K562 (cell line): ENCODE data around the gene SLC1A4. TPM values are rescaled to one million over a fixed set of nuclear protein-coding genes. Genes with fewer than 3 reads are reported as not detected.

Experiments
- DDX20 ChIP-seq: fragments of 450-650 bp; IDR thresholded peaks from 2 replicates; pipeline ENCODE4 v1.6.1; 2016; ENCODE audit warnings: missing genetic modification characterization, low read depth, mild to moderate bottlenecking, missing compliant biosample characterization, moderate library complexity
- DMBX1 ChIP-seq: fragments of 250-450 bp; sonication (Bioruptor Pico); IDR thresholded peaks from 2 replicates; pipeline ENCODE4 v1.8.0; 2022; ENCODE audit warnings: inconsistent platforms, mild to moderate bottlenecking, moderate library complexity, borderline replicate concordance
- EHMT2 ChIP-seq: fragments of 450-650 bp; IDR thresholded peaks from 2 replicates; pipeline ENCODE4 v1.6.1; 2018; ENCODE audit warnings: antibody characterized with exemption
- ELF1 ChIP-seq: fragments of 200-800 bp; sonication (Bioruptor generic); IDR thresholded peaks from 2 replicates; pipeline ENCODE4 v1.6.1; 2016; ENCODE audit warnings: missing genetic modification characterization, missing compliant biosample characterization
- EP400 ChIP-seq: fragments of 450-650 bp; IDR thresholded peaks from 2 replicates; pipeline ENCODE4 v1.6.1; 2017; ENCODE audit warnings: antibody characterized with exemption, mild to moderate bottlenecking, moderate library complexity
- ESRRA ChIP-seq: fragments of 450-650 bp; IDR thresholded peaks from 2 replicates; pipeline ENCODE4 v1.6.1; 2014; ENCODE audit warnings: low read depth, mild to moderate bottlenecking, moderate library complexity, borderline replicate concordance
- NR2C1 ChIP-seq, 2 experiments: fragments of 450-650 bp; IDR thresholded peaks; 2 replicates each; pipeline ENCODE4 v1.6.1; 2017; ENCODE audit warnings: mild to moderate bottlenecking in 2 of 2, antibody characterized with exemption in 1 of 2, inconsistent platforms in 1 of 2, missing compliant biosample characterization in 1 of 2, missing genetic modification characterization in 1 of 2
- ZNF584 ChIP-seq: fragments of 200-800 bp; sonication (Bioruptor generic); IDR thresholded peaks from 2 replicates; pipeline ENCODE4 v1.6.1; 2016; ENCODE audit warnings: low read depth, mild to moderate bottlenecking, missing genetic modification characterization, missing compliant biosample characterization
- ZNF764 ChIP-seq: fragments of 250-450 bp; sonication (Bioruptor Pico); IDR thresholded peaks from 2 replicates; pipeline ENCODE4 v1.4.0; 2020; ENCODE audit warnings: low read depth, mild to moderate bottlenecking, moderate library complexity
- polyA plus RNA-seq, 8 experiments: library from polyadenylated mRNA; depleted of rRNA in 4 of 8; stranded (reverse) in 5 of 8; unstranded in 3 of 8; fragments of >200 nt; fragmentation: Nextera tagmentation in 2 of 8; fragmentation: Illumina TruSeq in 1 of 8; extraction: Ambion mirVana in 2 of 8; extraction: Trizol in 1 of 8; gene quantifications; 2 replicates each; pipeline versions ENCODE4 v1.2.1 to v1.2.3, GENCODE V29; 2011 to 2014; ENCODE audit warnings: inconsistent platforms in 1 of 8, missing spikeins in 1 of 8
- total RNA-seq, 7 experiments: library from RNA; depleted of rRNA in 6 of 7; stranded (reverse); fragments of >200 nt in 6 of 7; fragmentation: Illumina TruSeq in 2 of 7; extraction: Trizol in 2 of 7; gene quantifications; 2 replicates each; pipeline versions ENCODE4 v1.2.1 to v1.2.3, GENCODE V29; 2011 to 2021; ENCODE audit warnings: low replicate concordance in 1 of 7
- TF ChIP-seq, protein P1 (sequence below), 2 experiments: IDR thresholded peaks; 2 replicates each; pipeline ENCODE4 v1.6.1; 2012; ENCODE audit warnings: improper control_type of control experiment in 2 of 2, low read depth in 2 of 2, low read length in 2 of 2, borderline replicate concordance in 1 of 2
- TF ChIP-seq, protein P2 (sequence below): fragments of 250-450 bp; sonication (Bioruptor Pico); IDR thresholded peaks from 2 replicates; pipeline ENCODE4 v1.4.0; 2020

SLC1A4 gene
- total and polyA plus RNA-seq, 9 of the 15 experiments (the other 6 are each of a cell fraction or from before 2014, with no cell fraction given) = 4.4 to 24.0 (median 10.9) TPM

DNA sequence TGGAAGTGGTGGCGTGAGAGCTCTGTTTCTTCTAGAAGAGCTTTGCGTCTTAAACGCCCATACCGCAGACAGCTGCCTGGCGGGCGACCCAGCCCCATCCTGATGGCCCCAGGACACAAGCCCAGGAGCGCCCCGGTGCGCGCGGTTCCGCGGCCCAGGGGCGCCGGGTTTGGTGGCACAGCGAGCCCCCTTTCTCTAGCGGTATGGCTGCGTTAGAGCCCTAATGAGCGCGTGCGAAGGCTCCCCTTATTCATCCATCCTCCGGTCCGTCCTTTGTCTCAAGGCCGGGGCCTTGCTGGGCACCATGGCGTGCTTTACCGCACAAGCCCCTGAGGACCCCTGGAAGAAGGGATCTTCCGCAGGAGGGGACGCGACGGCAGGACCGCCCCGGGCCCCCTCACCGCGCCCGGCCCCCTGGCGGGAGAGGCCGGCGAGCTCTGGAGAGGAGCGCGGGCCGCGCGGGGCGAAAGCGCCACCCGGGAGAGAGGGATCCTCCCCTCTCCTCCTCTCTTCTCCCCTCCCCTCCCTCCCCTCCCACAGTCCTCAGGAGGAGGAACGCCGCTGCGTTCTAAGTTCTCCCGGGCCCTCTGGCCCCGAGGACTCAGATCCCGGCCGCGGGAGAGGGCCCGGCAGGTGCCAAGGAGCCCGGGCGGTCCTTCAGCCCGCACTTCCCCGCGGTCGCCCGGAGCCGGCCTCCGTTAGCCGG lies 626 bp upstream of the SLC1A4 start (continued):
- TF ChIP-seq ZNF584 (CRISPR knock-in tag) (no peak), ESRRA (0 out of 2 replicates have a peak, but pooled peaks have one; percentile 10), ZNF764 (no peak), DDX20 (tag) (no peak), DMBX1 (CRISPR knock-in tag) (no peak), ELF1 (no peak), EHMT2 (no peak), EP400 (peak; percentile 83), NR2C1 (IDR thresholded peaks at IDR 0.05) (no peak), NR2C1 (tag; IDR thresholded peaks at IDR 0.05) (no peak)
- TF ChIP-seq, protein P1, sequence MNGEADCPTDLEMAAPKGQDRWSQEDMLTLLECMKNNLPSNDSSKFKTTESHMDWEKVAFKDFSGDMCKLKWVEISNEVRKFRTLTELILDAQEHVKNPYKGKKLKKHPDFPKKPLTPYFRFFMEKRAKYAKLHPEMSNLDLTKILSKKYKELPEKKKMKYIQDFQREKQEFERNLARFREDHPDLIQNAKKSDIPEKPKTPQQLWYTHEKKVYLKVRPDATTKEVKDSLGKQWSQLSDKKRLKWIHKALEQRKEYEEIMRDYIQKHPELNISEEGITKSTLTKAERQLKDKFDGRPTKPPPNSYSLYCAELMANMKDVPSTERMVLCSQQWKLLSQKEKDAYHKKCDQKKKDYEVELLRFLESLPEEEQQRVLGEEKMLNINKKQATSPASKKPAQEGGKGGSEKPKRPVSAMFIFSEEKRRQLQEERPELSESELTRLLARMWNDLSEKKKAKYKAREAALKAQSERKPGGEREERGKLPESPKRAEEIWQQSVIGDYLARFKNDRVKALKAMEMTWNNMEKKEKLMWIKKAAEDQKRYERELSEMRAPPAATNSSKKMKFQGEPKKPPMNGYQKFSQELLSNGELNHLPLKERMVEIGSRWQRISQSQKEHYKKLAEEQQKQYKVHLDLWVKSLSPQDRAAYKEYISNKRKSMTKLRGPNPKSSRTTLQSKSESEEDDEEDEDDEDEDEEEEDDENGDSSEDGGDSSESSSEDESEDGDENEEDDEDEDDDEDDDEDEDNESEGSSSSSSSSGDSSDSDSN (IDR thresholded peaks at IDR 0.05; ENCODE audit: borderline replicate concordance in 1 of 2, low read depth in 2 of 2, low read length in 2 of 2) = peak; percentile 74 to 79; a peak in 3 of 4 replicates
- TF ChIP-seq, protein P2, sequence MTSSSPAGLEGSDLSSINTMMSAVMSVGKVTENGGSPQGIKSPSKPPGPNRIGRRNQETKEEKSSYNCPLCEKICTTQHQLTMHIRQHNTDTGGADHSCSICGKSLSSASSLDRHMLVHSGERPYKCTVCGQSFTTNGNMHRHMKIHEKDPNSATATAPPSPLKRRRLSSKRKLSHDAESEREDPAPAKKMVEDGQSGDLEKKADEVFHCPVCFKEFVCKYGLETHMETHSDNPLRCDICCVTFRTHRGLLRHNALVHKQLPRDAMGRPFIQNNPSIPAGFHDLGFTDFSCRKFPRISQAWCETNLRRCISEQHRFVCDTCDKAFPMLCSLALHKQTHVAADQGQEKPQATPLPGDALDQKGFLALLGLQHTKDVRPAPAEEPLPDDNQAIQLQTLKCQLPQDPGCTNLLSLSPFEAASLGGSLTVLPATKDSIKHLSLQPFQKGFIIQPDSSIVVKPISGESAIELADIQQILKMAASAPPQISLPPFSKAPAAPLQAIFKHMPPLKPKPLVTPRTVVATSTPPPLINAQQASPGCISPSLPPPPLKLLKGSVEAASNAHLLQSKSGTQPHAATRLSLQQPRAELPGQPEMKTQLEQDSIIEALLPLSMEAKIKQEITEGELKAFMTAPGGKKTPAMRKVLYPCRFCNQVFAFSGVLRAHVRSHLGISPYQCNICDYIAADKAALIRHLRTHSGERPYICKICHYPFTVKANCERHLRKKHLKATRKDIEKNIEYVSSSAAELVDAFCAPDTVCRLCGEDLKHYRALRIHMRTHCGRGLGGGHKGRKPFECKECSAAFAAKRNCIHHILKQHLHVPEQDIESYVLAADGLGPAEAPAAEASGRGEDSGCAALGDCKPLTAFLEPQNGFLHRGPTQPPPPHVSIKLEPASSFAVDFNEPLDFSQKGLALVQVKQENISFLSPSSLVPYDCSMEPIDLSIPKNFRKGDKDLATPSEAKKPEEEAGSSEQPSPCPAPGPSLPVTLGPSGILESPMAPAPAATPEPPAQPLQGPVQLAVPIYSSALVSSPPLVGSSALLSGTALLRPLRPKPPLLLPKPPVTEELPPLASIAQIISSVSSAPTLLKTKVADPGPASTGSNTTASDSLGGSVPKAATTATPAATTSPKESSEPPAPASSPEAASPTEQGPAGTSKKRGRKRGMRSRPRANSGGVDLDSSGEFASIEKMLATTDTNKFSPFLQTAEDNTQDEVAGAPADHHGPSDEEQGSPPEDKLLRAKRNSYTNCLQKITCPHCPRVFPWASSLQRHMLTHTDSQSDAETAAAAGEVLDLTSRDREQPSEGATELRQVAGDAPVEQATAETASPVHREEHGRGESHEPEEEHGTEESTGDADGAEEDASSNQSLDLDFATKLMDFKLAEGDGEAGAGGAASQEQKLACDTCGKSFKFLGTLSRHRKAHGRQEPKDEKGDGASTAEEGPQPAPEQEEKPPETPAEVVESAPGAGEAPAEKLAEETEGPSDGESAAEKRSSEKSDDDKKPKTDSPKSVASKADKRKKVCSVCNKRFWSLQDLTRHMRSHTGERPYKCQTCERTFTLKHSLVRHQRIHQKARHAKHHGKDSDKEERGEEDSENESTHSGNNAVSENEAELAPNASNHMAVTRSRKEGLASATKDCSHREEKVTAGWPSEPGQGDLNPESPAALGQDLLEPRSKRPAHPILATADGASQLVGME = no peak
